HG03571 (cell line): ENCODE measurements around the gene RGL1.
"Not testable (repeated sequence)": the region's sequence is repeated elsewhere in the genome, so short reads cannot be mapped to it uniquely, and the experiment has no call there.

Source experiments
- ATAC-seq: cut with Tn5 transposase; IDR thresholded peaks from one replicate; pipeline ENCODE4 v1.9.1; 2021; ENCODE audit not compliant: unreplicated experiment

Gene RGL1

GRCh38 chr1:183804916-183805841 is at the start of gene RGL1:
RGL1 (plus strand) TSS chr1:183805120; CDS start chr1:183805298, 178 bp downstream.
- ATAC-seq: peak; percentile 45

DNA sequence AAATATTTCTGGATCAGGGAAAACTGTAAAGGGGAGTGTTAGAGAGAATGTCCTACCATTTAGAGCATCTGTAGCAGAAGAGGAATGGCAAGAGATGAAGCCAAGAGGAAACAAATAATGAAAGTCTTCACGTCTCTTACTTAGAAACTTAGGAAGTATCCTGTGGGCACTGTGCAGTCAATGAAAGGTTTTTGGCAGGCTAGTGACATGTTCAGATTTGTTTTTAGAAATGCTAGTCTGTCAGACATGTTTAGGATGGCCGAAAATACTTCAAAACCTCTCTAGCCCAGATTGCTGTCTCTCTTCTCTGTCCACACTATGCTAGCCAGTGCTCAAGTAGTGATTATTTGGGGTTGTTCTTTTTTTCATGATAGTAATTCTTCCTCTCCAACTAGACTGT is 48.6 kb upstream of the RGL1 start:
- ATAC-seq: no peak

- ATAC-seq: no peak
Measured at GRCh38 chr1:183757061-183757460, 47.9 kb upstream of the RGL1 start.

- ATAC-seq: no peak
Measured at GRCh38 chr1:183758913-183759312, 46.0 kb upstream of the RGL1 start.

GRCh38 chr1:183760661-183761060 is 44.3 kb upstream of the RGL1 start:
- no peak for ATAC-seq

GRCh38 chr1:183761871-183762270 is 43.0 kb upstream of the RGL1 start:
- no peak for ATAC-seq

DNA sequence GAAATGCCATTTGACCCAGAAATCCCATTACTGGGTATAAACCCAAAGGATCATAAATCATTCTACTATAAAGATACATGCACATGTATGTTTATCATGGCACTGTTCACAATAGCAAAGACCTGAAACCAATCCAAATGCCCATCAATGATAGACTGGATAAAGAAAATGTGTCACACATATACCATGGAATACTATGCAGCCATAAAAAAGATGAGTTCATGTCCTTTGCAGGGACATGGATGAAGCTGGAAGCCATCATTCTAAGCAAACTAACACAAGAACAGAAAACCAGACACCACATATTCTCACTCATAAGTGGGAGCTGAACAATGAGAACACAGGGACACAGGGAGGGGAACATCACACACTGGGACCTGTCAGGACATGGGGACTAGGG is 42.1 kb upstream of the RGL1 start:
- not testable (repeated sequence) for ATAC-seq

GRCh38 chr1:183764981-183765380 is 39.9 kb upstream of the RGL1 start:
- ATAC-seq: no peak

- no peak for ATAC-seq
Measured at GRCh38 chr1:183769956-183770815, 34.7 kb upstream of the RGL1 start.

- ATAC-seq: no peak
Measured at GRCh38 chr1:183770816-183771128, 34.1 kb upstream of the RGL1 start.

DNA sequence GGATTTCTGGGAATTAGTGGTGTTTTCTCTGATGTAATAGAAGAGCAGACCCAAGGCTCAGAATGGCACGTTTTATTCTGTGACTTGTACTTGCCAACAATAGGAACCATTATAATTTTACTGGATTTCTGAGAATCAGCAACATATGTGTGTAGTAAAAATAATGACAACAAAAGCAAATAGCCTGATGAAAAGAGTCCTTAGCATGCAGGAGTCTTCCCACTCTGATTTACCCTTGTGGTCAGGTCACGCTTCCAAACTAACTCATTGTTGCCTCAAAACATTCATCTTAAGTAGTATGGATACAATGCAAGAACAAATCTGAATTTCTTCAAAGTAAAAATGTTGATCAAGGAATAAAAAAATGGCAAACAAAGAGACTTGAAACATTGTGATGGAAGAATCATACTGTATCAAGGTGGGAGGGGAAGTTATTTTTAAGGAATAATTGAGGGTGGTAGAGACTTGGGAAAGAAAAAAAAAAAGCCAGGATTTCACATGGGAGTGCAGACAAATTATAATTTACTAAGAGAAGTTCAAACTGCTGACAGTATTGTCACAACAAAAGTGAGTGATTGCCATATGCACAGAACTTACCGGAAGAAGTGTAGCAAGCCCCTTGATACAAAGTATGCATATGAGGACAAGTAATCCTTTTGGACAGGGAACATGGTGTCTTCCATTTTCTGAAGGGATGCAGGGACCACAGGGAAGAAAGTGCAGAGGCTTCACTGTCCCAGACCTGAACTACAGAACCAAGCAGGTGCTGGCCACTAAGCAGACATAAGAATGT is 31.2 kb upstream of the RGL1 start:
- no peak for ATAC-seq

GRCh38 chr1:183774938-183775337 is 30.0 kb upstream of the RGL1 start:
- no peak for ATAC-seq

- no peak for ATAC-seq
Measured at GRCh38 chr1:183776731-183777130, 28.2 kb upstream of the RGL1 start.

DNA sequence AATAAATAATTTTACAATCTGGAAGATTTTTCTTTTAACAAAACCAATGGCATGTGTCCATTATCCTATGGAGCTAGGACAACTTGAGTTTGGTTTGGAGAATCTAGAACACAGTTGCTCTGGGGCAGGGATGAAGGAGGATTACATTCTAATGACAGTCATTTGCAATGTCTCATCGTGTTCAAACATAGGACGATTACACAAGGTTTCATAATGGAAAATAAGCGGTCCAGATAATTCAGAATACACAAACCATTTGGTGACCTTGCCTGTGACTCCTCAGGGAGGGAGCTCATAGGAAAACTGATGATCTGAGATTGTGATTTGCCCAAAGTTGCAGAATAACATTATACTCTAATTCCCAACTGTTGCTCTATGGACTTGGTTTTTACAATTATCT is 27.6 kb upstream of the RGL1 start:
- no peak for ATAC-seq

DNA sequence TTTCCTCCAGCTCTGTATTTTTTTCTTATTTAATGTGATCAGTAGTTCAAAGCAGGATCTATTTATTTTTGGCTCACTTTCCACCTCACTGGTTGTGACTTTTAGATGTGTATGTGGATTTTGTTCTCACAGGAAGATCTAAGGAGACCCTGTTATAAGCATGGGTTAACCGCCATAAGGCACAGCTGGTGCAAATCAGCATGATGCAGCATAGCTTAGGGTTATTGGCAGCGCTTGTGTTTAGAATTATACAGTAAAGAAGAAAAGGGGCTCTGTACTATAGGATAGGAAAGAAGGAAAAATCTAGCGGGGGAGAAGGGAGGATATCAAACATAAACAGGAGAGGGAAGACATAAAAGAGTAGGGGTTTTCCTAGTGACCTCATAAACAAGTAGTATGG is 26.9 kb upstream of the RGL1 start:
- ATAC-seq: no peak

- ATAC-seq: no peak
Measured at GRCh38 chr1:183778568-183779433, 26.1 kb upstream of the RGL1 start.

- ATAC-seq: no peak
Measured at GRCh38 chr1:183780159-183780558, 24.8 kb upstream of the RGL1 start.

DNA sequence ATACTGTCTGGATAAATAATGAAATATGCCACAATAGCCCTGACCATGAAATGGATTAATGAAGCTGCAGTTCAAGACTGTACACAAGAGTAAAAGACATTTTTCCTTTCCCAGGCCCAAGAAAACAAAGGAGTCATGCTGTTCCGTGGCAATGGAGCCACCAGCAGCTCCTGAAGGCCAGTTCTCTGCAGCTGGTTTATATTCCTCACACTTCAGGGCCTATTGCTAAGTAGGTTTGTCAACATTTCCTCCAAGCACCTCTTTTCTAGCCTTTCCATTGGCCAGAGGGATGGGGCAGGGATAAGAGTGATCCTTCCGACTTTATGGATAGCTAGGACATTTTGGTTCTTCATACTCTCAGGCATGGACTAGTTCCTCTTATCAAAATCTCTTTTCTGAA is 24.2 kb upstream of the RGL1 start:
- ATAC-seq: no peak

GRCh38 chr1:183783342-183783741 is 21.6 kb upstream of the RGL1 start:
- ATAC-seq: no peak
